Peyer's patch (tissue), 4 donors: ENCODE results near the gene XRRA1. TPM values are rescaled to one million over a fixed set of nuclear protein-coding genes. Genes with fewer than 3 reads are reported as not detected.
"Not testable (repeated sequence)": the region's sequence is repeated elsewhere in the genome, so short reads cannot be mapped to it uniquely, and the experiment has no call there.

Experiments used
- DNase-seq, 3 donors: peaks; one replicate each; pipeline ENCODE4 v3.0.0-alpha.2; 2017 to 2019
- H3K27ac ChIP-seq, 4 donors: fragments of 200-600 bp; sonication (generic); one replicate each; pipeline ENCODE4 v1.5.1; 2016 to 2019
- H3K27me3 ChIP-seq, 2 donors: fragments of 200-600 bp; sonication (generic); one replicate each; pipeline ENCODE4 v1.5.1; 2019
- H3K36me3 ChIP-seq, 3 donors: fragments of 200-600 bp; sonication (generic); one replicate each; pipeline ENCODE4 v1.5.1; 2016 to 2019
- H3K4me1 ChIP-seq, 4 donors: fragments of 200-600 bp; sonication (generic); one replicate each; pipeline ENCODE4 v1.5.1; 2016 to 2019
- H3K4me3 ChIP-seq, 4 donors: fragments of 200-600 bp; sonication (generic); 1 replicate in 3 of 4; 2 replicates in 1 of 4; pipeline ENCODE4 v1.5.1; 2016 to 2019; ENCODE audit warnings: mild to moderate bottlenecking in 1 of 4
- H3K9me3 ChIP-seq, 4 donors: fragments of 200-600 bp; sonication (generic); one replicate each; pipeline ENCODE4 v1.5.1; 2016 to 2019; ENCODE audit warnings: mild to moderate bottlenecking in 1 of 4
- CTCF ChIP-seq, 6 experiments: fragments of 450-650 bp in 4 of 6; fragments of 200-600 bp in 2 of 6; sonication (generic) in 1 of 6; IDR thresholded peaks; one replicate each; pipeline ENCODE4 v1.5.1; 2017 to 2019; ENCODE audit warnings: antibody characterized with exemption in 6 of 6, mild to moderate bottlenecking in 3 of 6, moderate library complexity in 1 of 6
- POLR2A ChIP-seq, 2 donors: fragments of 450-650 bp; IDR thresholded peaks; one replicate each; pipeline ENCODE4 v1.5.1; 2017; ENCODE audit warnings: antibody characterized with exemption in 2 of 2, mild to moderate bottlenecking in 2 of 2, moderate library complexity in 2 of 2
- total RNA-seq, 4 donors: library from RNA; depleted of rRNA; stranded (reverse); fragments of >200 nt; gene quantifications; one replicate each; pipeline ENCODE4 v1.1.0, GENCODE V29; 2016

XRRA1 gene
- total RNA-seq, 4 donors from 2014 or later, result 12.8 to 45.9 (median 26.1) TPM

GRCh38 chr11:74840486-74840885, 108.4 kb downstream of the XRRA1 start:
- no peak for DNase-seq
- Histone ChIP-seq H3K9me3 (no peaks in the 10 kb centered on the region), H3K27ac (no peak overlapping the region), H3K36me3 (peaks cover 0 to 63% (median 0%) of the 10 kb centered on the region in 3 donors), H3K4me3 (no peak overlapping the region), H3K4me1 (no peaks in the 10 kb centered on the region), H3K27me3 (no peaks in the 10 kb centered on the region)
- TF ChIP-seq POLR2A (IDR thresholded peaks at IDR 0.05), result no peak
- no peak for TF ChIP-seq CTCF (IDR thresholded peaks at IDR 0.05)

- no peak for TF ChIP-seq CTCF (IDR thresholded peaks at IDR 0.05)
- TF ChIP-seq POLR2A (IDR thresholded peaks at IDR 0.05), result no peak
- Histone ChIP-seq H3K4me1 (no peaks in the 10 kb centered on the region), H3K9me3 (no peaks in the 10 kb centered on the region), H3K36me3 (peaks cover 0 to 63% (median 0%) of the 10 kb centered on the region in 3 donors), H3K27ac (no peak overlapping the region), H3K4me3 (no peak overlapping the region), H3K27me3 (no peaks in the 10 kb centered on the region)
- DNase-seq, result no peak
Measured at GRCh38 chr11:74839971-74840370, 108.9 kb downstream of the XRRA1 start.

GRCh38 chr11:74839446-74839845, 109.4 kb downstream of the XRRA1 start:
- no peak for TF ChIP-seq POLR2A (IDR thresholded peaks at IDR 0.05)
- TF ChIP-seq CTCF (IDR thresholded peaks at IDR 0.05), result no peak
- Histone ChIP-seq H3K4me3 (no peak overlapping the region), H3K36me3 (peaks cover 0 to 63% (median 0%) of the 10 kb centered on the region in 3 donors), H3K27ac (no peak overlapping the region), H3K4me1 (no peaks in the 10 kb centered on the region), H3K27me3 (no peaks in the 10 kb centered on the region), H3K9me3 (no peaks in the 10 kb centered on the region)
- no peak for DNase-seq

GRCh38 chr11:74838188-74838587, 110.7 kb downstream of the XRRA1 start:
- peaks cover 0 to 56% (median 0%) of the 10 kb centered on the region in 3 donors for H3K36me3 ChIP-seq
- DNase-seq, result no peak
- H3K27me3 ChIP-seq, result no peaks in the 10 kb centered on the region

GRCh38 chr11:74837191-74837590, 111.7 kb downstream of the XRRA1 start:
- H3K9me3 ChIP-seq, result no peaks in the 10 kb centered on the region
- H3K4me1 ChIP-seq, result no peaks in the 10 kb centered on the region
- peaks cover 0 to 46% (median 0%) of the 10 kb centered on the region in 3 donors for H3K36me3 ChIP-seq
- no peaks in the 10 kb centered on the region for H3K27me3 ChIP-seq
- no peak overlapping the region for H3K27ac ChIP-seq
- TF ChIP-seq POLR2A (IDR thresholded peaks at IDR 0.05) (no peak), CTCF (IDR thresholded peaks at IDR 0.05) (no peak)
- no peak for DNase-seq
- no peak overlapping the region for H3K4me3 ChIP-seq

More at GRCh38 chr11:74838188-74838587, 110.7 kb downstream of the XRRA1 start:
- no peak overlapping the region for H3K27ac ChIP-seq
- no peaks in the 10 kb centered on the region for H3K4me1 ChIP-seq
- no peak overlapping the region for H3K4me3 ChIP-seq
- no peaks in the 10 kb centered on the region for H3K9me3 ChIP-seq
- TF ChIP-seq POLR2A (IDR thresholded peaks at IDR 0.05), result no peak

- H3K27me3 ChIP-seq, result no peaks in the 10 kb centered on the region
- H3K27ac ChIP-seq, result no peak overlapping the region
- no peak for DNase-seq
- H3K36me3 ChIP-seq, result peaks cover 0 to 25% (median 0%) of the 10 kb centered on the region in 3 donors
- TF ChIP-seq POLR2A (IDR thresholded peaks at IDR 0.05) (no peak), CTCF (IDR thresholded peaks at IDR 0.05) (no peak)
- H3K4me1 ChIP-seq, result peaks cover 0 to 6% (median 0%) of the 10 kb centered on the region in 4 donors
- no peak overlapping the region for H3K4me3 ChIP-seq
- peaks cover 0 to 11% (median 6%) of the 10 kb centered on the region in 4 donors for H3K9me3 ChIP-seq
Measured at GRCh38 chr11:74826901-74827300, 122.0 kb downstream of the XRRA1 start.

- not testable (repeated sequence) for H3K27me3 ChIP-seq, H3K27ac ChIP-seq, DNase-seq, H3K4me1 ChIP-seq, H3K4me3 ChIP-seq
- Histone ChIP-seq H3K9me3 (peaks cover 0 to 11% (median 6%) of the 10 kb centered on the region in 4 donors), H3K36me3 (peaks cover 0 to 25% (median 0%) of the 10 kb centered on the region in 3 donors)
Measured at GRCh38 chr11:74825596-74825995, 123.3 kb downstream of the XRRA1 start.
